Lower leg skin (tissue), 4 donors: ENCODE results near the gene SHISA2. TPM values are rescaled to one million over a fixed set of nuclear protein-coding genes. Genes with fewer than 3 reads are reported as not detected.

Experiments
- DNase-seq, 2 donors: peaks; one replicate each; pipeline ENCODE4 v3.0.0-alpha.2; 2019; ENCODE audit warnings: low spot score in 2 of 2
- H3K4me3 ChIP-seq: fragments of 200-600 bp; sonication (generic); 2 replicates; pipeline ENCODE4 v1.5.1; 2017; ENCODE audit warnings: mild to moderate bottlenecking, low read depth; ENCODE audit not compliant: poor library complexity, severe bottlenecking
- CTCF ChIP-seq, 3 donors: fragments of 450-650 bp; IDR thresholded peaks; one replicate each; pipeline ENCODE4 v1.5.1; 2016; ENCODE audit warnings: antibody characterized with exemption in 3 of 3, mild to moderate bottlenecking in 3 of 3, moderate library complexity in 2 of 3
- POLR2A ChIP-seq, 2 donors: fragments of 450-650 bp; IDR thresholded peaks; one replicate each; pipeline ENCODE4 v1.6.1; 2016 to 2017; ENCODE audit warnings: antibody characterized with exemption in 2 of 2, mild to moderate bottlenecking in 1 of 2, moderate library complexity in 1 of 2
- WGBS, 2 donors: methylation state at CpG; one replicate each; pipeline ENCODE4 v1.1.5; 2018; 5-methylcytosine and 5-hydroxymethylcytosine counted together
- intact Hi-C: fragments of 100-400 bp; cut with DNase I; formaldehyde crosslinking; loops from one replicate; pipeline ENCODE4 v1.15.0; 2023; ENCODE audit warnings: low total_unique reads
- total RNA-seq, 4 donors: library from RNA; depleted of rRNA; stranded (reverse); fragments of >200 nt; gene quantifications; one replicate each; pipeline ENCODE4 v1.1.0, GENCODE V29; 2016

Gene SHISA2
- total RNA-seq, 4 donors from 2014 or later: 0.19 to 5.8 (median 0.99) TPM

- TF ChIP-seq POLR2A (IDR thresholded peaks at IDR 0.05): no peak
- no peak for TF ChIP-seq CTCF (IDR thresholded peaks at IDR 0.05)
- 80 to 86% methylated on average over 5 of the region's 5 CpGs for WGBS, 2 donors
- no peak overlapping the region for H3K4me3 ChIP-seq
- intact Hi-C loops: loop anchor here (5.0 kb wide), 1 partner anchor 484 kb away; no protein-coding TSS in a partner anchor
- no peak for DNase-seq
These were observed 9.4 kb upstream of the SHISA2 start for GRCh38 chr13:26061256-26061655.

- DNase-seq: no peak
- 86 to 87% methylated on average over 4 of the region's 4 CpGs for WGBS, 2 donors
- intact Hi-C loops: loop anchor here (5.0 kb wide), 1 partner anchor 483 kb away; no protein-coding TSS in a partner anchor
- TF ChIP-seq POLR2A (IDR thresholded peaks at IDR 0.05) (no peak), CTCF (IDR thresholded peaks at IDR 0.05) (no peak)
- H3K4me3 ChIP-seq: no peak overlapping the region
These were observed 8.5 kb upstream of the SHISA2 start for GRCh38 chr13:26060357-26060756.

DNA sequence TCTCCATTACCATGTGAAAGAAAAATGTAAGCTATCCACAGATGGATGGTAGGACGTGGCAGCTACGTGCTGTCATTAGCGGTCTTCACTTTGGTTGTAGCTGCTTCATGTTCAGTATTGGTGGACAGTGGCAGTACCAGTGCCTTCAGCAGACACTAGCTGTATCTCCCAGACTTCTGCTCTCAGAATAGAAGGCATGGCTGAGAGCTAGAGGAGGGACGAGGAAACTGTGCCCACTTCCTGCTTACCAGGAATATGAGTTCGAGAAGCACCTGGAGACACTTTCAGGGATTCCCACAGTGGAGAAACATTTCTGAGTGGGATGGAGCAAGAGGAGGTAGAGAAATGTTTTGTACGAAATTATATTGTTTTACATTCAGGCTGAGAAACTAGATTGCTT lies 6.9 kb upstream of the SHISA2 start:
- 74 to 80% methylated on average over 6 of the region's 6 CpGs for WGBS, 2 donors
- TF ChIP-seq CTCF (IDR thresholded peaks at IDR 0.05): no peak
- no peak for TF ChIP-seq POLR2A (IDR thresholded peaks at IDR 0.05)
- DNase-seq: no peak
- intact Hi-C loops: no loop called here
- no peak overlapping the region for H3K4me3 ChIP-seq

GRCh38 chr13:26054896-26055295 lies 3.1 kb upstream of the SHISA2 start:
- no peak overlapping the region for H3K4me3 ChIP-seq
- TF ChIP-seq CTCF (IDR thresholded peaks at IDR 0.05) (no peak), POLR2A (IDR thresholded peaks at IDR 0.05) (no peak)
- intact Hi-C loops: no loop called here
- no peak for DNase-seq

GRCh38 chr13:26053418-26053980 lies 1.7 kb upstream of the SHISA2 start:
- 86 to 90% methylated on average over 6 of the region's 6 CpGs for WGBS, 2 donors
- DNase-seq: no peak
- no peak for TF ChIP-seq POLR2A (IDR thresholded peaks at IDR 0.05)
- TF ChIP-seq CTCF (IDR thresholded peaks at IDR 0.05): no peak
- no peak overlapping the region for H3K4me3 ChIP-seq
- intact Hi-C loops: no loop called here

DNA sequence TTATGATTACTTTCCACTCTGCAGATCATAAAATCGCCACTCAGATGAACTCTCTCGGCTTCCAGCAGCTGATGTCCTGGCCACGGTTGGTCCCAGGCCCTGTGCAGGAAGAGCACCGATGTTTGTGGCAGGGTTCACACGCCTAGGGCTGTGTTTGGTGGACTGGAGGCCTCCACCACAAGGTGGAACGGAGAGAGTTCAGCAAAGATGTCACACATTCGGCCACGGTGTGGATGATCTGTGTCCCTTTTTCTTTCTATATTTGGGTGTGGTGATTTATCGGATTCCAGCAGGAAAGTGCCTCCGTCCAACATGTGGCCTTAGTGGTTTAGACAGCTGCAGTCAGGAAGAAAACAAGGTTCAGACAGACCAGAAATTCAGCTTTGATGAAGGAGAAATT lies 521 bp upstream of the SHISA2 start:
- TF ChIP-seq POLR2A (IDR thresholded peaks at IDR 0.05) (no peak), CTCF (IDR thresholded peaks at IDR 0.05) (no peak)
- no peak overlapping the region for H3K4me3 ChIP-seq
- WGBS, 2 donors: 56 to 68% methylated on average over 10 of the region's 10 CpGs
- DNase-seq: no peak
- intact Hi-C loops: no loop called here
